NCI-H460 (cell line): ENCODE data around the gene CDPF1. TPM values are rescaled to one million over a fixed set of nuclear protein-coding genes. Genes with fewer than 3 reads are reported as not detected.
"Not testable (repeated sequence)": the region's sequence is repeated elsewhere in the genome, so short reads cannot be mapped to it uniquely, and the experiment has no call there.

Experiments
- DNase-seq: peaks from one replicate; pipeline ENCODE4 v3.0.0-alpha.2; 2016; ENCODE audit warnings: low read depth; ENCODE audit errors: extremely low read depth
- total RNA-seq: library from RNA; depleted of rRNA; stranded (reverse); fragments of >200 nt; shearing (Covaris generic); gene quantifications from 2 replicates; pipeline ENCODE4 v1.2.3, GENCODE V29; 2014

The CDPF1 gene
- total RNA-seq, 1 experiment from 2014 or later: 14.6 TPM

DNA sequence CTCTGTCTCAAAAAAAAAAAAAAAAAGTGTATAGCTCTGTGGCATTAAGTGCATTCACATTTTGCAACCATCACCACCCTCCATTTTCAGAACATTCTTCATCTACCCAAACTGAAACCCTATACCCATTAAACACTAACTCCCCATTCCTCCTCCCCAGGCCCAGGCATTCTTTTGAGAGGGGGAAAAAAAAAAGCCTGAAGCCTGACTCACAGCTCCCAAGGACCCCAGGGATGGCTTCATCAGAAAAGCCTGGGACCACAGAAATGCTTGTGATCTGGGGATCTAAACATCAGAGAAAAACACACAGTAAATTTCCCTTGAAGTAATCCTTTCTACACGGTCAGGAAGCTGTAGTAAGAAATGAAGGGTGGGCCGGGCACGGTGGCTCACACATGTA is 35.9 kb upstream of the CDPF1 start:
- DNase-seq: no peak

DNA sequence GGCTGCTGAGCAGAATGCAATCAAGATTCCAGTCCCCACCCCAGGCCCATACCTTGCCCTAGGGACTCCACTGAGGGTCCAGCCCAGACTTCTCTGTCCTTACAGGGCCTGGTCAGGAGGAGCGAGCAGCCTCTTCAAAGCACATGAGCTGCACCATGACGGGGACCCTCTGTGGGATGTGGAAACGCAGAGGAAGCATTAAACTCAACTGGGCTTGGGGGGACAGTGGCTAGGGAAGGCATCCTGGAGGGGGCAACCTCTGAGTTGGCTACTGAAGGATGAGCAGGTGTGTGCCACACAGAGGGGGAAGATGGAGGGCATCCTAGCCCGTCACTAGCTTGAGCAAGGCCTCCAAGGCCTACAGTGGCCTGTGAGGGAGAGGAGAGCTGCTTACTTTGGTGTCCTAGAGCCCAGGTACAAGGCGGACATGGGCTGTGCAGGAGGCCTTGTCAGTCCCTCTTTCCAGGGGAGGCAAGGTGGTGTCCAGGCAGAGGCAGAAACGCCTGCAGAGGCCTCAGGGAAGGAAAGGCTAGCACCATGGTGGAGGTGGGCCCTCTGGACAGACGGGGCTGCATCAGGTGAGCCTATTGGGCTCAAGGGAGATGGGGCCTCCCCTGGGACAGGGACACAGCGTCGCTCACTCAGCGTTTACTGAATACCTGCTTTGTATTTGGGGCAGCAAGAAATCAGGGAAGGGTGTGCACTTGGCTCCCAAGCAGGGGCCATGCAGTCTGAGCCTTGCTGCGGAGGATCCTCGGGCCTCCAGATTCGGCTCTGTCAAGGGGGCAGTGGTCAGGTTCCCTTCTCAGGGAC is 32.0 kb upstream of the CDPF1 start:
- DNase-seq: no peak

DNA sequence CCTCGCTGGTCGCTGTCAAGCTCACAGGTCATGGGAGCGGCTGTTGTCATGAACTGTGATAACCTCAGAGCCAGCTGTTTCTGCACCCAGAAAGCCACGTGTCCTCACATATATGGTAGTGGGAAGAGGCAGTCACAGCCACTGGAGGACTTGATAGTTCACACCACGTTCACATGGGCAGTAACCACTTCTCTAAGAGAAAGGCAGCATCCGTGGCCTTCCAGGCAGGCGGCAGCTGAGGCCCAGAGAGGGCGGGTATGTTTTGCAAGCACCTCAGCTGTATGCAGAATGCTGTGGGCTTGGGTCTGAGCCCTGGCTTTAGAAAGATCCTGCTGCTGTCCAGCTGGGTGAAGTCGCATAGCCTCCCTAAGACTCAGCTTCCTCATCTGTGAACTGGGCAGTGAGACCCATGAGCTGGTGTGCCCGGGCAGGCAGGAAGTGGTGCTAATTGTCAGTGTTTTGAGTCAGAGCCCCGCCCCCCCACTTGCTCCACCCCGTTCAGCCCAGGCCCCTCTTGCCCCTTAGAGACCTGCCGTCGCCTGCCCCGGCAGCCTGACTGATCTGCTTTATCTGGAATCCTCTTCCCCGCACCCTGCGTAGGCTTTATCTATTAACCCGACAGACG is 31.0 kb upstream of the CDPF1 start:
- DNase-seq: no peak

GRCh38 chr22:46280063-46280817 is 30.1 kb upstream of the CDPF1 start:
- no peak for DNase-seq

GRCh38 chr22:46278656-46279645 is 28.9 kb upstream of the CDPF1 start:
- no peak for DNase-seq

DNA sequence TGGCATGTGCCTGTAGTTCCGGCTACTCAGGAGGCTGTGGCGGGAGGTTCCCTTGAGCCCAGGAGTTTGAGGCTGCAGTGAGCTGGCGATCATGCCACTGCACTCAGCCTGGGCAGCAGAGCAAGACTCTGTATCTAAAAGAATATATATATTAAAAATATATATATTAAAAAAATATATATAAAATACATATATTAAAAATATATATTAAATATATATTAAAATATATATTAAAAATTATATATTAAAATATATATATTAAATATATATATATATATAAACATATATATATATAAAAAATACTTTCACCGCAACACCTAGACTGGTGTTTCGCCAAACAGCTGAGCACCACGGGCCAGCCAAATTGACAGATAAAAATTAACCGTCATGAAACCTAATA is 26.5 kb upstream of the CDPF1 start:
- no peak for DNase-seq

DNA sequence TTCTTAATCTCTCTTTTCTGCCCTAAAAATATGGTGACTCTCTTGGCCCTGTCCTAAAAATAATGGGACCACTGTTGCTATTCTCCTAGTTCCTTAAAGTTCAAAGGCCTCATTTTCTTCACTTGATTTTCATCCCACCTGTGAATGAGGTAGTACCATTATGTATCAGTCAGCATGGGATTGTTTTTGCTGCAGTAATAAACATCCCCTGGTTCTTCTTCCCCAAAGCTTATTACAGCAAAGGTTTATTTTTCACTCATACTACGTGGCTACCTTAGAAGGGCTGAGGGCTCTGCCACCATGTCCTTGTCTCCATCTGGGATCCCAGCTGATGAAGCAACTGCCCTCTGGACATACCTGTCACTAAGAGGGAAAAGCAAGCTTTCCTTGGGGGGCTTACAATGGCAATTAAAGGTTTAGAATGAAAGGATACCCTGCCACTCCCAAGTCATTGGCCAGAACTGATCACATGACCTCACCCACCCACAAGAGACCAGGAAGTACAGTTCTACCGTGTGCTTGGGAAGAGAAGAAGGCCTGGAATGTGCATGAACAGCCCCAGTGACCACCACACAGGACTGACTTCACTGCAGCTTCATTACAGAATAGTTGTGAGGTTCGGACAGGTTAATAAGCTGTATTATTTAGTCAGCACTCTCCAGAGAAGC is 25.5 kb upstream of the CDPF1 start:
- DNase-seq: no peak

DNA sequence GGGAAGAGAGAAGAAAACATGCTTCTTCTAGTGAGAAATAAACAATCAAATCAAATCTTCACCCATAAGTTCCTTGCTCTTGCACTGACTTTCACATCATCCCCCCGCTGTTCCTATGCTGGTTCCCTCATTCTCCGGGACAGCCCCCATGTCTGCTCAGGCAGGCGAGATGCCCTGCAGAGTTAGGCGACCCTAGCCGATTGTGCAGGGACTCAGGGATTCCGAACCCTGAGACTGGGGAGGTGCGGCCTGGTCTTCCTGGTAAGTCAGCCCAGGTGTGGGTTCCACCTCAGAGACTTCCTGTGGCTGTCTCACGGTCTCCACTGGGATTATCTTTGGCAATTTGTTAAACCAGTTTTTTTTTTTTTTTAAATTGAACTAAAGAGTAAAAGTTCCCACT is 24.3 kb upstream of the CDPF1 start:
- DNase-seq: no peak

GRCh38 chr22:46273432-46274148 is 23.5 kb upstream of the CDPF1 start:
- no peak for DNase-seq

DNA sequence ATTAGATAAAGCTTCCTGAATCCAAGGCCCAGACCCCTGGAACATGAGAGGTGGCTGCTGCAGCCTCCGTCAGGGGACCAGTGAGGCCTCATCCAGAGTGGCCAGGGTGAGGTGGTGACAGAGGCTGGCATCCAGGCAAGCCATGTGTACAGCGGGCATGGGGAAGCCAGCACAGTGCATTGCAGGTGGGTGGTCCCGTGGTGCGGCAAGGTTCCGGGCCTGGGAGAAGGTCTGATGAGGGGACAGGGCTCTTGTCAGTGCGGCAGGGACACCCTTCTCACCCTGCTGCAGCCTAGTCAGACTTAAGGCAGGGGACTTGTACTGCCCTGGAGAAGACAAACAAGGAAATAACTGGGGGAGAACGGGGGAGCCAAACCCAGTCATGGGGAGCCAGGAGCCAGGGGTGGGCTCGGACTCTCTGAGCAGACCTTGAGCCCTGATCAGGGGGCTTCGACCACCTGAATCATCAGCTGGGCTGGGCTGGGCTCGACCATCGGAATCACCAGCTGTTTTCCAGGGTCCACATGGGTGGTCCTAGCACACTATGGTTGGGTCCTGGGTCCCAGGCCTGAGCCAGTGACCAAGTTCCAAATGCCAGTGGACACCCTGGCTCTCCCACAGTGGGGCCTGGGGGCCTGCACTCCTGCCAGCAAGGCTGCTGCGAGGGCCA is 22.8 kb upstream of the CDPF1 start:
- no peak for DNase-seq

- DNase-seq: no peak
Observed at GRCh38 chr22:46272196-46272595, 22.1 kb upstream of the CDPF1 start.

DNA sequence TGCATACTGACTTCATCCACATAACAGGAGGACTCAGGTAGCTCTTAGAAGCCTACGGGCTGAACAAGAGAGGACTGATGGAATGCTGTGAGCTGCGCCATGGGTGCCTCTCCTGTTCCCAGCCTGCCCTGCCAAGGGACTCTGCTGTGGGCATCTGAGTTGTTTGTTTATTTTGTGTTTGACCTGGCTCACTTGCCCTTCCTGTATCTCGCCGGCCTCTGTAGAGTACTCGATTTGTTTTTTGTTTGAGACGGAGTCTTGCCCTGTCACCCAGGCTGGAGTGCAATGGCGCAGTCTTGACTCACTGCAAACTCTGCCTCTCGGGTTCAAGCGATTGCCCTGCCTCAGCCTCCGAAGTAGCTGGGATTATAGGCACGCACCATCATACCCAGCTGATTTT is 19.5 kb upstream of the CDPF1 start:
- no peak for DNase-seq

DNA sequence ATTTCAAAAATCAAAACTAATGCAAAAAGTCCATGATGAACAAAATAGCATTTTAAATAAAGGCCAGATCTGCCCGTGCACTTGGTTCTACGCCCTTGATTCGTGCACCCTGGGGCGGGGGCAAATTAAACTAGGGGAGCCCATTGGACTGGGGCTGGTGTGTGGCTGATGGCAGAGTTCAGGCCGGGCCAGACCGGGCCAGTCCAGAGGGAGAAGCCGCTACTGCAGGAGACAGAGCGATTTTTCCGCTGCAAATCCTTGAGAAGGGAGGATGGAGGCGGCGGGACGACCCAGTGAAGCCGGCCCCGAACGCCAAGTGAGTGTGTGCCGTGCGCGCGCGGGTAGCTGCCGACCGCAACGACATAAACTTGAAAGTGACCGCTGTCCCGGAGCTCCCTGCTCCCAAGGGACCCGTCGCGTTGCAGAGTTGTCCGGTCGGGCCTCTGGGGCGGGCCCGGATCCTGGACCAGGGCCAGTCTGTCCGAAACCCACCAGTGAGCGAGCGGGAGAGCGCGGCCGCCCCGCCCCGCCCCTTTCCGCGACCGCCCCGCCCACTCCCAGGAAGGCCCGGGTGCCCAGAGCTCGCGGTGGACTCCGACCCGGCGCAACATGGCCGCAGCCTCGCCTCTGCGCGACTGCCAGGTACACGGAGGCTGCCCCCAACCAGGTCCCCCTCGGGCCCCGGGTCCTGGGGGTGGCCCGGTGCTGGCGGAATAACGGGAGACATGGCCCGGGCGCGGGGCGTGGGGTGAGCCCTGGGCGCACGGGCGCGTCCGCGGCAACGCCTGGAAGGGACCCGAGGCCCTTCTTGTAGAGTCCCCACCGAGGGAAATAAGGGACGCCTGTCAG is 17.6 kb upstream of the CDPF1 start, which contains the start of gene TTC38:
Gene TTC38, plus strand, starts transcription at position 578 of the 849 bp plus-strand sequence. Its CDS starts 32 bp downstream, at position 610.
- peak; percentile 70 for DNase-seq

DNA sequence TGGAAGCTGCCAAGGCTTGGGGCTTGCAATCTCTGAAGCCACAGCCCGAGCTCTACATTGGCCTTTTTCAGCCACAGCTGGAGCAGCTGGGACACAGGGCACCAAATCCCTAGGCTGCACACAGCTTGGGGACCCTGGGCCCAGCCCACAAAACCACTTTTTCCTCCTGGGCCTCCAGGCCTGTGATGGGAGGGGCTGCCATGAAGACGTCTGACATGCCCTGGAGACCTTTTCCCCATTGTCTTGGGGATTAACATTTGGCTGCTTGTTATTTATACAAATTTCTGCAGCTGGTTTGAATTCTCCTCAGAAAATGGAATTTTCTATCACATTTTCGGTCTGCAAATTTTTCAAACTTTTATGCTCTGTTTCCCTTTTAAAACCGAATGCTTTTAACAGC is 15.5 kb upstream of the CDPF1 start:
- not testable (repeated sequence) for DNase-seq

DNA sequence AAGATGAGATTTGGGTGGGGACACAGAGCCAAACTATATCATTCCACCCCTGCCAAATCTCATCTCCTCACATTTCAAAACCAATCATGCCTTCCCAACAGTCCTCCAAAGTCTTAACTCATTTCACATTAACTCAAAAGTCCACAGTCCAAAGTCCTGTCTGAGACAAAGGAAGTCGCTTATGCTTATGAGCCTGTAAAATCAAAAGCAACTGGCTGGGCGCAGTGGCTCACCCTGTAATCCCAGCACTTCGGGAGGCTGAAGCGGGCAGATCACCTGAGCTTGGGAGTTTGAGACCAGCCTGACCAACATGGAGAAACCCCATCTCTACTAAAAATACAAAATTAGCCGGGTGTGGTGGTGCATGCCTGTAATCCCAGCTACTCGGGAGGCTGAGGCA is 14.4 kb upstream of the CDPF1 start:
- DNase-seq: not testable (repeated sequence)

DNA sequence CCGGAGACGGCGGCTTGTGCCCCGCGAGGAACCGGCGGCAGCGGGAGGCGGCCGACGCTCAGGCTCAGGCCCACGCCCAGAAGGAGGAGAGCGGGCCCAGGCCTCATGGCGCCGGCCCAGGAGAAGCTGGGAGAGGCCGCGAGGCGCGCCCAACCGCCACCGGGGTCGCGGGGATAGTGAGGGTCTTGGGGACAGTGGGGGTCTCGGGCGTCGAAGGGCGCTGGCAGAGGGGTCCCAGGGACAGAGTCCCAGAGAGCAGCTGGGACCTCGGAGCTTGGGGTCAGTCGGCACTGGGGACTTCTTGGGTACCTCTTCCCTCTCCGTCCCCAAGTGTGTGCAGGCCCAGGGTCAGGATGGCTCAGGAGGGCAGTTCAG is 13.1 kb upstream of the CDPF1 start, which contains the start of gene PKDREJ:
Gene PKDREJ, minus strand, starts transcription at position 128 of the 375 bp plus-strand sequence. Its CDS starts 21 bp downstream, at position 107.
- no peak for DNase-seq

GRCh38 chr22:46262449-46263215 is 12.5 kb upstream of the CDPF1 start:
- no peak for DNase-seq
